Inflammatory macrophage (primary cell): Measurements from ENCODE around the gene TCF7L1.
"Not testable (repeated sequence)": the region's sequence is repeated elsewhere in the genome, so short reads cannot be mapped to it uniquely, and the experiment has no call there.

Experiments used
- DNase-seq, 2 donors: peaks; one replicate each; pipeline ENCODE4 v3.0.0-alpha.2; 2020 to 2022

Gene TCF7L1

DNA sequence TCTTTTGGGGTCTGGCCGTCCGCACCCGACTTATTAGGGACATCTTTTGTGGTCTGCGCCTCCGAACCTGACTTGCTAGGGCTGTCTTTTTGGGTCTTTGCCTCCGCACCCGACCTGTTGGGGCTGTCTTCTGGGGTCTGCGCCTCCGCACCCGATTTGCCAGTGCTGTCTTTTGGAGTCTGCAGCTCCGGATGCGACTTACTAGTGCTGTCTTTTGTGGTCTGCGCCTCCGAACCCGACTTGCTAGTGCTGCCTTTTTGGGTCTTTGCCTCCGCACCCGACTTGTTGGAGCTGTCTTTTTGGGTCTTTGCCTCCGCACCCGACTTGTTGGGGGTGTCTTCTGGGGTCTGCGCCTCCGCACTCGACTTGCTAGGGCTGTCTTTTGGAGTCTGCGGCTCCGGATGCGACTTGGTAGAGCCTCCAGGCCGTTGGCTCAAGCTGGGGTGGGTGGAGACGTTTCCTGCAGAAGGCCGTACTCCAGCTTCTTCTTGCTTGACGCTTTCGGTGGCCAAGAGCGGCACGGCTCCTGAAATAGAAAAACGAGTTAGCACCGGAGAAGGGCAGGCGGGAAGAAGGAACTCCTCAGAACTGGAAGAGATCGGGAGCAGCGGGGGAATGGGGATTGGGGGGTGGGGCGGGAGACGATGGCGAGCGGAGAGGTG is 194.1 kb downstream of the TCF7L1 start:
- DNase-seq = peak in 1 of 2 donors; percentile 46

- DNase-seq = peak; percentile 94 to 95
These were observed 194.8 kb downstream of the TCF7L1 start, which contains the start of gene TGOLN2 for GRCh38 chr2:85327822-85328617. Gene TGOLN2 (minus strand): TSS chr2:85327989. CDS start chr2:85327962, 27 bp downstream.

GRCh38 chr2:85329181-85329651 is 196.0 kb downstream of the TCF7L1 start:
- no peak for DNase-seq

DNA sequence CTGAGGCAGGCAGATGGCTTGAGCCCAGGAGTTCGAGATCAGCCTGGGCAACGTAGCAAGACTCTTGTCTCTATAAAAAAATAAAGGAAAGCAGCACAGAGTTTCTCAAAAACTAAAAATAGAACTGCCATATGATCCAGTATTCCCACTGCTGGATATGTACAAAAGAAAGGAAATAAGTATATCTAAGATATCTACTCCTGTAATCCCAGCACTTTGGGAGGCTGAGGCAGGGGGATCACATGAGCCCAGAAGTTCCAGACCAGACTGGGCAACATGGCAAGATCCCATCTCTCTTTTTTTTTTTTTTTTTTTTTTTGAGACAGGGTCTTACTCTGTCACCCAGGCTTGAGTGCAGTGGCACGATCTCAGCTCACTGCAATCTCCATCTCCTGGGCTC is 196.5 kb downstream of the TCF7L1 start:
- not testable (repeated sequence) for DNase-seq

GRCh38 chr2:85330839-85331636 is 197.8 kb downstream of the TCF7L1 start:
- no peak for DNase-seq

DNA sequence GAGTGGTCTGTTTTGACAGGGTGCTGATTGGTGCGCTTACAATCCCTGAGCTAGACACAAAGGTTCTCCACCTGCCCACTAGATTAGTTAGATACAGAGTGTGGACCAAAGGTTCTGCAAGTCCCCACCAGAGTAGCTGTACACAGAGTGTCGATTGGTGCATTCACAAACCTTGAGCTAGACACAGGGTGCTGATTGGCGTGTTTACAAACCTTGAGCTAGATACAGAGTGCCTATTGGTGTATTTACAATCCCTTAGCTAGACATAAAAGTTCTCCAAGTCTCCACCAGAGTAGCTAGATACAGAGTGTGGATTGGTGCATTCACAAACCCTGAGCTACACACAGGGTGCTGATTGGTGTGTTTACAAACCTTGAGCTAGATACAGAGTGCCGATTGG is 200.7 kb downstream of the TCF7L1 start:
- DNase-seq = not testable (repeated sequence)

DNA sequence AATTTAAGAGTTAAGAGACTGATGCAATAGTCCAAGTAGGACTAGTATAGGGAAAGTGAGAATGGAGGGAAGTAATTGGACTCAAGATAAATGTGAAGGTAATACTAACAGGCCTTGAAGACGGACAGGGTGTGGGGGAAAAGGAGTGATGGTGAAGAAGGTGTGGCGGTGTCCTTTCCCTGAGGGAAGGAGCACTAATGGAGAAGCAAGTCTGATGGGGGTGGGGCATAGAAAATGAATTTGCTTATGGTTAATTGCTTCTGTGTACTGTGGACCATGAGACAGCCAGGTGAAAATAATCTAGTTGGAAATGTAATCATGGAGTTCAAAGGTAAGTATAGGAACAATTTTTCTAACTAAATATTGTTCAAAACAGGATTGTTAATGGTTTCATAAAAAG is 201.7 kb downstream of the TCF7L1 start:
- DNase-seq = no peak

DNA sequence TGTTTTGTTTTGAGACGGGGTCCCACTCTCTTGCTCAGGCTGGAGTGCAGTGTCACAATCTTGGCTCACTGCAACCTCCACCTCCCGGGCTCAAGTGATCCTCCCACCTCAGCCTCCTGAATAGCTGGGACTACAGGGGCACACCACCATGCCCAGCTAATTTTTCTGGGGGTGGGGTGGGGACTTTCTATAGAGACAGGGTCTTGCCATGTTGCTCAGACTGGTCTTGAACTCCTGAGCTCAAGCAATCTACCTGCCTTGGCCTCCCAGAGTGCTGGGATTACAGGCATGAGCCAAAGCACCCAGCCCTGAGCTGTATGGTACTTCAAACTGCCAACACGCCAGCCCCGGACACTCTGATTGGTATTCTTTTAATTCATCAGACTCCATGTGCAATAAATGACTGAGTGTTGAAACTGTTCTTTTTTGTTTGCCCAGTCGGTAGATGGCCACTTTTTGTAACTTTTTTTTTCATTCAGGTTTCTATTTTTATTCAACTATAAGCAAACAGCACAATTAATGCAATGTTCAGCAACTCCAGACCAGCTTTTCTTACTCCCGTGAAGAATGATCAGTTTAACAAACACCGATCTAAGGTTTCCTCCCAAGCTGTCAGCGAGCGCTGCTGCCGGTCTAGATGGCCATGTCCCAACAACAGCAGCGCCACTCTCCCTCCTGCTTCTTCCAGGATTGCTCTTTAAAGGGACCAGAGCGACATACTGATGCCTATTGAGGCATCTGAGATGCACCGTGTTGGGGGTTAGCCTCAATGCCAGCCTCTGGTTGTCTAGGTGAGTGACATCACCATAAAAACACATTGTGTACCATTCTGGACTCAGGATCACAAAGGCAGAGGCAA is 207.1 kb downstream of the TCF7L1 start:
- no peak for DNase-seq

DNA sequence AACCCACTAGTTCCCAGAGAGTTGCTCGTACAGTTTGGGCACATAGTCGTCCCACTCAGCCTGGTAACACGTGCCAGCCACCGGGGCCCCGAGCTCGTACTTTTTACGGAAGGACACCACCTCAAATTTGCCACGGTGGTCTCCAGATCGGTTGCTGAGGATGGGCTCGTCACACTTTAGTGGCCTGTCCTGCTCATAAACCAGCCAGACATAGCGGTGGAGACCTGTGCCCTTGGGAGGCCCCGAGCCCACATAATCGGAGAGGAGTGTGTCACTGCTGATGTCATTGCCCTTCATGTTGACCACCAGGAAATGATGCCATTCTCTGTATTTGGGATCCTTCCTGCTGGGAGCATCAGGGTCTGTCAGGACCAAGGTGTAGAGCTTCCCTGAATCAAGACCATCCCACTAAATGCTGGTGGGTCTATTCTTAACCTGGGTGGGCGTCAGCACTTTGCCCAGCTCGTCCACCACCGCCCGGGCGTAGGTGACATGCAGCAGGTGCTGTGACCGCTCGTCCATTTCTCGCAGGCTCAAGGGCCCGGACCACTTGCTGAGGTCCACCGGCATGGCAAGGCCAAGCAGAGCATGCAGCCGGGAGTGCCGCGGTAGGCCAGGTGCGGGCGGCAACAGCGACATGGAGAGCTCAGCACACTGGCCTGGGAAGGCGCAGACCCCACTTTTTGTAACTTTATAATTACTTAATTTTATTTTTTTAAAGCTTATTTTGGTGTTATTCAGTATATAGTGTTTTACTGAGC is 208.3 kb downstream of the TCF7L1 start:
- no peak for DNase-seq

DNA sequence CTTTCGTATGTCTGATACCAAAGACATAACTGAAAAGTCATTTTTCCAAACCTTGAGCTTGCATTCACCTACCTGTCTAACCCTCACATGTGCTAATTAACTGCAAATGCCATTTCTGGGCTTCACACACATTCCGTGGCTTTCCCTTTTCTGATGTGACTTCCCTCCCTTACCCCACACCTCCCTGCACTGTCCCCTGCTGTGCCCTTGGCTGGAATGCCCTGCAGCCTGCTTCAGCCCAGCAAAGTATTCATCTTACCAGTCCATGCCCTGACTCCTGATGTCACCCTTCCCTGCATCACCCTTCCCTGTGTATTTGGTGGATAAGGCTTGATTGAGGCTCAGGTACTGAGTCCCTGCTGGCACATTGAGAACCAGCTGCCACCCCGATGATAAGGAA is 209.0 kb downstream of the TCF7L1 start:
- DNase-seq = no peak

DNA sequence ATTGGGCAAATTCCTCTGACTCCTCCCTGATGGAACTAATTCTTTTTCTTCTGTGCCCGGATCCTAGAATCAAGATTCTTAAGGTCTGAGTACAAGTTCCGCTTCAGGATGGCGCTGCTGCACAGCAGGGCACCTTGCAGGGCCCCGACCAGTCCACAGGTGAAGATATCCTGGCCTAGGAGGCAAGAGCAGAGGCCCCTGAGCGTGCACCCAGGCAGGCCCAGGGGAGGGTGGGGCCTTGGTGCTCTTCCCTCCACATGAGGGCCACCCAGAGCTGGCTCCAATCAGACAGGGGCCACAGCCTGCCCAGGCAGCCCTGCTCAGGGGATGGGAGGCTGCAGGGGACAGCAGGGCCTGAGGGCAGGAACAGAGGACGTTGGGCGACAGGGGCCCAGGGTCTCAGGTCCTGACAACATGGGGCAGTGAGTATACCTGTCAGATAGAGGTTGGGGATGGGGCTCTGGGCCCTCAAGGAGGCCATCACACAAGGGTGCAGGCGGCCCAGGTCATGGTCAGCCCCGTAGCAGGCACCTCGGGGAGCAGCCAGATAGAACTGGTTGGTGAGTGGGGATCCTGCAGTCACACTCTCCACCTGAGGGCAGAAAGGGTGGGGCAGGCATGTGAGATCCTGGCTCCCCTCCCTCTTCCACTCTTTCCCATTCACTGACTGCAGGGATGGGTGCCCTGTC is 210.2 kb downstream of the TCF7L1 start:
- not testable (repeated sequence) for DNase-seq

GRCh38 chr2:85344356-85344954 is 211.3 kb downstream of the TCF7L1 start:
- no peak for DNase-seq

DNA sequence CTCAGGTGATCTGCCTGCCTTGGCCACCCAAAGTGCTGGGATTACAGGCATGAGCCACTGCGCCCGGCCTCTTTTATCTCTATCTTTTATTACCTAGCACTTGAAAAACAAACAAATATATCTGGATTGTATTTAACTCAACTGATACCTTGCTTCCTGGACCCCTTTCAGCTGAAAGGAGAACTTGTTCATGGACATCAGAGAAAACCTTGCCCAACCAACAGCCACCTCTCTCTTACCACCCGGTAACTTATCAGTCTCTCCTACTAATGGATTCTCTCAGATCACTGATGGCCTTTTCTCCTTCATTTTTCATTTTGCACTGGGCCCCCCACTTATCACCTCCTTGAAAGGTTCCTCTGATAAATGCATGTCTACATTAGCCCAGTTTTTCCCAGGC is 214.4 kb downstream of the TCF7L1 start:
- DNase-seq = no peak

DNA sequence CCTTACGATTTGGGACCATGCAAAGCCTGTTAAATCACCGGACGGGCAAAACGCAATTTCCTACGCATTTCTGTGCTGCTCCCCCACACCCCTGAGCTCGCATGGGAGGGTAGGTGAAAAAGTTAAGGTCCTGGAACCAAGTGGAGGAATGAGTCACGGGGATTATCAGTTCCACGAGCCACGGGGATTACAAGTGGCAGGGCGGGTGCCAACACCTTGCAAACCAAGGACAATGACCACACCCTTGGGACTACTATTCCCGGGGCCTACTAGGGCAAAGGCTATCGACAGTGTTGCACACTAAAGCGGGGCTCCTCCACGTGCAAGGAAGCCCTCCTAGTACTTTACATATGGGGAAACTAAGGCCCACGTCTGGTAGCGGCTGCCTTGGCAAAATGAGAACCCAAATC is 220.7 kb downstream of the TCF7L1 start:
- no peak for DNase-seq

DNA sequence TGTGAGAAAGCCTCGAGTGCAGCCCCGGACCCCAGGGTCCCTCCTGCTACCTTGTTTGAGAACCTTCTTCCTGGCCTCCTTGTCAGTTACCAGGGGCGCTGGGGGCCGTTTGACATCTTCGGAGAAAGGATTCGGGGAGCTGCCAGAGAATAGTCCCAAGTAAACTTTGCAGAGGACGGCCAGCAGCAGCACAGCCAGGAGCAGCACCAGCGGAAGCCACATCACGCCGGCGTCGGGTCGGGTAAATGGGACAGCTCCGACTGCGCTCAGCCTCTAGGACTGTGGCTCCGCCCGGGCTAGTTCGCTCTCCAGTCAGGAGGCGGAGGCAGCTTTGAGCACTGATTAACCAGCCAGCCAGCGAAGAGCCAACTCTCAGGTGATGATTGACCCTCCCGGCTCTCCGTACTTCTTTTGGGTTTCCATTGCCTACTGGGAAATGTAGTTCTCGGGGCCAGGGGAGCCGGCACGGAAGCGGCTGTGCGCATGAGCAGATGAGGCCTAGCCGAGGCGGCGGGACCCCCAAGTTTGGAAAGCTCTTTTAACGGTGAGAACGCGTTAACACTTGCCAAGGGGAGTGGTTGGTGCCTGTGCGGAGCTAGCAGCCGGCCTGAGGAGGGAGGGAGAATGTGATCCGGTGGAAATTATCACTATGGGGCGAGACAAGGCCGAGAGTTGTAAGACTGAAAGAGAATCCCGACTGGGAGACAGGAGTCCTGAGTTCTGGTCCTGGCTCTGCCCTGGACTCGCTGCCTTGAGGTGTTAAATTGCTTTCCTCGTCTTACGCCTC is 221.3 kb downstream of the TCF7L1 start, which contains the start of the genes ELMOD3 and RETSAT:
Gene ELMOD3, plus strand, starts transcription at position 484 of the 787 bp plus-strand sequence. CDS start 2,430 bp downstream, outside the sequence.
Gene RETSAT, minus strand, starts transcription at position 243 of the 787 bp plus-strand sequence. Its CDS starts 21 bp downstream, at position 222.
- peak; percentile 99 for DNase-seq

GRCh38 chr2:85355073-85355410 is 221.8 kb downstream of the TCF7L1 start:
- no peak for DNase-seq

DNA sequence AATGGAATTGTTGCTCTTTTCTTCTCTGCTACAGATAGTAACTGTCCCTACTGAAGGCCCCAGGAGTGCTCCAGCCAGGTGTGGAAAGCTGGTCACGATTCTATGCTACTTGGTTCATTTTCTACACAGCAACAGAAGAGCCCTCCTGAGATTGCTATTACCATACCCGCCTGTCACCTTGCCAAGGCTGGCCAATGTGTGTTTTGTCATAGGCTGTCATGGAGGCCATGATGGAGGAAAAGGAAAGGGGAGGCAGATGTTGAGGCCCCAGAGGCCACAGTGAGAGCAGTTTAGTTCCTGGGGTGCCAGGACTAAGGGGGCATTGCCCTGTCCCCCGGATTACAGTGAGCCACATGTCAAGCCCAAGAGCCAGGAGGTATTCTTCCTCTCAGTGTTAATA is 222.3 kb downstream of the TCF7L1 start:
- no peak for DNase-seq

GRCh38 chr2:85356186-85356585 is 223.0 kb downstream of the TCF7L1 start:
- DNase-seq = no peak

- no peak for DNase-seq
These were observed 224.5 kb downstream of the TCF7L1 start for GRCh38 chr2:85357736-85358135.
